ENCODE data around the gene RAPGEF5.

DNA sequence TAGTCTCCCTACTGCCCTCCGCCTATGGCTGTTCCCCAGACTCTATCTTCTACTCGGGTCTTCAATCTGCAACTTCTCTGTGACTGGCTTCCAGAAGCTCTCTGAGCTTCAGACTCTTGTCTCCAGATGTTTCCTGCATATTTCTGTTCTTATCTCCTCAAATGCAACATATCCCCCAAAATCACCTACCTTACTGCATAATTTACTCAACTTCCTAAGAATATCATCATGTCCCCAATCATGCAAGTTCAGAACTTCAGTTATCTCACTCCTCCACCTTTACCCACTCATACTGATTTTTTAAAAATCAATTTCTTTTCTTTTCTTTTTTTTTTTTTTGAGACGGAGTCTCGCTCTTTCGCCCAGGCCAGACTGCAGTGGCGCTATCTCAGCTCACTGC lies 68.8 kb downstream of the RAPGEF5 start:
- no peak for TF ChIP-seq SMC3 (IDR thresholded peaks at IDR 0.05; ENCODE audit: low read depth, low read length)
- no peak for TF ChIP-seq GABPA (IDR thresholded peaks at IDR 0.05; ENCODE audit: low read depth)
- TF ChIP-seq, protein P1, sequence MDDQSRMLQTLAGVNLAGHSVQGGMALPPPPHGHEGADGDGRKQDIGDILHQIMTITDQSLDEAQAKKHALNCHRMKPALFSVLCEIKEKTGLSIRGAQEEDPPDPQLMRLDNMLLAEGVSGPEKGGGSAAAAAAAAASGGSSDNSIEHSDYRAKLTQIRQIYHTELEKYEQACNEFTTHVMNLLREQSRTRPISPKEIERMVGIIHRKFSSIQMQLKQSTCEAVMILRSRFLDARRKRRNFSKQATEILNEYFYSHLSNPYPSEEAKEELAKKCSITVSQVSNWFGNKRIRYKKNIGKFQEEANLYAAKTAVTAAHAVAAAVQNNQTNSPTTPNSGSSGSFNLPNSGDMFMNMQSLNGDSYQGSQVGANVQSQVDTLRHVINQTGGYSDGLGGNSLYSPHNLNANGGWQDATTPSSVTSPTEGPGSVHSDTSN (IDR thresholded peaks at IDR 0.05), result no peak
- TF ChIP-seq, protein P2, sequence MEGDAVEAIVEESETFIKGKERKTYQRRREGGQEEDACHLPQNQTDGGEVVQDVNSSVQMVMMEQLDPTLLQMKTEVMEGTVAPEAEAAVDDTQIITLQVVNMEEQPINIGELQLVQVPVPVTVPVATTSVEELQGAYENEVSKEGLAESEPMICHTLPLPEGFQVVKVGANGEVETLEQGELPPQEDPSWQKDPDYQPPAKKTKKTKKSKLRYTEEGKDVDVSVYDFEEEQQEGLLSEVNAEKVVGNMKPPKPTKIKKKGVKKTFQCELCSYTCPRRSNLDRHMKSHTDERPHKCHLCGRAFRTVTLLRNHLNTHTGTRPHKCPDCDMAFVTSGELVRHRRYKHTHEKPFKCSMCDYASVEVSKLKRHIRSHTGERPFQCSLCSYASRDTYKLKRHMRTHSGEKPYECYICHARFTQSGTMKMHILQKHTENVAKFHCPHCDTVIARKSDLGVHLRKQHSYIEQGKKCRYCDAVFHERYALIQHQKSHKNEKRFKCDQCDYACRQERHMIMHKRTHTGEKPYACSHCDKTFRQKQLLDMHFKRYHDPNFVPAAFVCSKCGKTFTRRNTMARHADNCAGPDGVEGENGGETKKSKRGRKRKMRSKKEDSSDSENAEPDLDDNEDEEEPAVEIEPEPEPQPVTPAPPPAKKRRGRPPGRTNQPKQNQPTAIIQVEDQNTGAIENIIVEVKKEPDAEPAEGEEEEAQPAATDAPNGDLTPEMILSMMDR (IDR thresholded peaks at IDR 0.05), result no peak
- no peak for TF ChIP-seq RFX5 (IDR thresholded peaks at IDR 0.05; ENCODE audit: low read length)
- TF ChIP-seq SIN3A (IDR thresholded peaks at IDR 0.05; ENCODE audit: borderline replicate concordance, low read depth, low read length), result no peak
- no peak for TF ChIP-seq RCOR1 (IDR thresholded peaks at IDR 0.05; ENCODE audit: low read length)
- TF ChIP-seq, protein P3, sequence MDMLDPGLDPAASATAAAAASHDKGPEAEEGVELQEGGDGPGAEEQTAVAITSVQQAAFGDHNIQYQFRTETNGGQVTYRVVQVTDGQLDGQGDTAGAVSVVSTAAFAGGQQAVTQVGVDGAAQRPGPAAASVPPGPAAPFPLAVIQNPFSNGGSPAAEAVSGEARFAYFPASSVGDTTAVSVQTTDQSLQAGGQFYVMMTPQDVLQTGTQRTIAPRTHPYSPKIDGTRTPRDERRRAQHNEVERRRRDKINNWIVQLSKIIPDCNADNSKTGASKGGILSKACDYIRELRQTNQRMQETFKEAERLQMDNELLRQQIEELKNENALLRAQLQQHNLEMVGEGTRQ (IDR thresholded peaks at IDR 0.05; ENCODE audit: borderline replicate concordance, low read depth, low read length), result no peak
